Esophagus mucosa (tissue), 1 donor: ENCODE results near the gene MC3R. TPM values are rescaled to one million over a fixed set of nuclear protein-coding genes. Genes with fewer than 3 reads are reported as not detected.

Experiments used
- ATAC-seq: fragments of 200-7000 bp; cut with Tn5 transposase; one replicate; pipeline ENCODE4 v1.9.1; 2020
- total RNA-seq: library from RNA; stranded (reverse); gene quantifications from one replicate; pipeline ENCODE4 v1.2.4, GENCODE V29; 2023
- donor health status: DM: yes; HTN: yes; CAD: no.

Gene MC3R
- total RNA-seq, 1 donor from 2014 or later, result not detected

DNA sequence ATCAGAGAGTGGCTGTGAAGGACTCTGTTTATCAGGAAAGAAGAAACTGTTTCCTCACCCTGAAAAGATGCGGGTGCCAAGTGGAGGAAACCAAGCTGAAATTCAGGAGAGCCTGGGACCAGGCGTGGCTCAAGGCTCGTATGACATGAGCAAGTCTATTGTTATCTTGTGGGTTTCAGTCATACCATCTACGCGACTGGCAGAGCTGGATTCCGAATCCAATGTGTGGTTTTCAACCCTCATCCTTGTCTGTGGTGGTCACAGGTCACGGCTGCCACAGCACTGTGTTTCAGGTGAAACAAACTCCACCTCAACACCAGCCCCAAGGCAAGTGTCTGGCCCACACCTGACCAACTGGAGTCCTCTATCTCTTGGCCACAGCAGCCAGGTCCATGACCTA lies 9.1 kb downstream of the MC3R start:
- ATAC-seq, result no peak

GRCh38 chr20:56259948-56260347 lies 11.4 kb downstream of the MC3R start:
- no peak for ATAC-seq

GRCh38 chr20:56268536-56268935 lies 20.0 kb downstream of the MC3R start:
- no peak for ATAC-seq

DNA sequence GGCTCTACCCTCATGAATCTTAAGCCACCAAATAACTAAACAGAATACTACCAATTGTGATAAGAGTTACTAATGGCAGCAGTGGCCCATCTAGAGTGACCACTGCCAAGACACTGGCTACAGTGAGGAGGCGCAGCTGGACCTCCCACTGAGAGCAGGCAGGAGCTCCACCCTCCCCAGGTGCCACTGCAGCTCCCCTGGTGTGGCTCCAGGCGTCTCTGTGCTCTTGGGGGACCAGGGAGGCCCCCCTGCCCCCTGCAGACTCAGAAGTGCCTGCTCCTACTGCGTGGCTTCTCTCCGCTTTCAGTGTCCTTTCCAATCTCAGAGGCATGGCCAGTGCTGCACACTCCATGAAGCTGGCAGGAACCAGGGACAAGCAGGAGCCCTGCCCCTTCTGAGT lies 23.4 kb downstream of the MC3R start:
- ATAC-seq, result no peak

- ATAC-seq, result no peak
These were observed 25.0 kb downstream of the MC3R start for GRCh38 chr20:56273491-56273890.

- ATAC-seq, result no peak
These were observed 25.6 kb downstream of the MC3R start for GRCh38 chr20:56274156-56274555.

DNA sequence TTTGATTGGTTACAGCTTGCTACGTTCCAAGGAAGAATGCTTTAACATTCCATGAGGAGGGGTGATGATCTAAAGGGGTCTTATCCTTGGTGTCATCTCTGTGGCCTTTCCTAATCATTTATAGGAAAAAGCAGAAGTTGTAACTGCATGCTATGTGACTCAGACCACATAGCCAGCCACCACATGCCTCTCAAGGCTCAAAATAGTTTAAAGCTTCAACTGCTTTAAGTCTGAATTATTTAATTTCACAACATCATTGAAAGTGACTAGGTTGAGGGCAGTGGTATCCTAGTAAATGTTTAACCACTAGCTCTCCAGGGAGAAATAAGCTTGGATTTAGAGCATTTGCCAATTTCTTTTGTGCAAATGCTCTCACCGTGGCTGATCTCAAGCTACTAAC lies 29.7 kb downstream of the MC3R start:
- no peak for ATAC-seq

- ATAC-seq, result no peak
These were observed 37.0 kb downstream of the MC3R start for GRCh38 chr20:56285496-56285895.

DNA sequence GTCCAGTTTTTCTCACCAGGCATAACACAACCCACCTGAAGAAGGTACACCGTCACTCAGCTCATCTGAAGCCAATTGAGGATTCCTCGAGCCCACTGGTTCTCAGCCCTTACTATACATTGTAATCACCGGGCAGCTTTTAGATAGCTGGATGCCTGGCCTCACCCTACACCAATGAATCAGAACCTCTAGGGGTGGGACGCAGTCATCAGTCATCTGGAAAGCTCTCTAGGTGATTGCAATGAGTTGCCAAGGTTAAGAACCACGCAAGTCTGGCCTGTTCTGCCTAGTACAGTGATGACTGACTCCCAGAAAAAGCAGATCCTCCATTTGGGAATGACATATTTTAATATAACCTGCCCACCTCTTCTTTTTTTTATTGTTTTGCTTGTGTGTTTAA lies 41.1 kb downstream of the MC3R start:
- peak; percentile 87 for ATAC-seq

- ATAC-seq, result no peak
These were observed 50.8 kb downstream of the MC3R start for GRCh38 chr20:56299362-56299761.

Other genes starting within 250 kb of the MC3R start
- not detected for gene CBLN4, start 243.2 kb upstream of the MC3R start, total RNA-seq
- gene FAM210B, start 110.2 kb downstream of the MC3R start, total RNA-seq, result 24.7 TPM
- gene AURKA, start 143.5 kb downstream of the MC3R start, total RNA-seq, result 14.5 TPM
- gene CSTF1, start 143.9 kb downstream of the MC3R start, total RNA-seq, result 18.5 TPM
- gene CASS4, start 163.5 kb downstream of the MC3R start, total RNA-seq, result 0.28 TPM
- 51.0 TPM for gene RTF2, start 219.9 kb downstream of the MC3R start, total RNA-seq